GM21528 (cell line): ENCODE measurements around the gene DFFB.

ENCODE experiments used
- ATAC-seq: cut with Tn5 transposase; IDR thresholded peaks from one replicate; pipeline ENCODE4 v1.9.1; 2021; ENCODE audit warnings: mild to moderate bottlenecking, moderate library complexity; ENCODE audit not compliant: unreplicated experiment, low FRiP score

DFFB gene

GRCh38 chr1:3868464-3869006 is 11.3 kb downstream of the DFFB start:
- no peak for ATAC-seq

- ATAC-seq: no peak
Observed at GRCh38 chr1:3869751-3870301, 12.6 kb downstream of the DFFB start.

GRCh38 chr1:3871451-3871805 is 14.2 kb downstream of the DFFB start:
- no peak for ATAC-seq

- ATAC-seq: no peak
Observed at GRCh38 chr1:3872546-3872945, 15.3 kb downstream of the DFFB start.

- no peak for ATAC-seq
Observed at GRCh38 chr1:3874736-3875135, 17.5 kb downstream of the DFFB start.

GRCh38 chr1:3876716-3877115 is 19.4 kb downstream of the DFFB start:
- no peak for ATAC-seq

GRCh38 chr1:3879099-3879498 is 21.8 kb downstream of the DFFB start:
- ATAC-seq: no peak

- ATAC-seq: no peak
Observed at GRCh38 chr1:3879787-3880428, 22.6 kb downstream of the DFFB start.

GRCh38 chr1:3880429-3881192 is 23.3 kb downstream of the DFFB start:
- no peak for ATAC-seq

- ATAC-seq: no peak
Observed at GRCh38 chr1:3881193-3881480, 23.9 kb downstream of the DFFB start.

- no peak for ATAC-seq
Observed at GRCh38 chr1:3883194-3883925, 26.1 kb downstream of the DFFB start.

- ATAC-seq: no peak
Observed at GRCh38 chr1:3884966-3885365, 27.7 kb downstream of the DFFB start.

- no peak for ATAC-seq
Observed at GRCh38 chr1:3885611-3886010, 28.3 kb downstream of the DFFB start.

GRCh38 chr1:3886106-3886670 is 28.9 kb downstream of the DFFB start:
- no peak for ATAC-seq

- no peak for ATAC-seq
Observed at GRCh38 chr1:3886691-3887090, 29.4 kb downstream of the DFFB start.

- no peak for ATAC-seq
Observed at GRCh38 chr1:3888301-3888700, 31.0 kb downstream of the DFFB start.

GRCh38 chr1:3889936-3890335 is 32.7 kb downstream of the DFFB start:
- ATAC-seq: no peak

GRCh38 chr1:3890389-3891328 is 33.4 kb downstream of the DFFB start:
- ATAC-seq: no peak

- ATAC-seq: no peak
Observed at GRCh38 chr1:3891329-3891865, 34.1 kb downstream of the DFFB start.

GRCh38 chr1:3892748-3893147 is 35.5 kb downstream of the DFFB start:
- ATAC-seq: no peak
